HFF-Myc (cell line): ENCODE measurements around the gene TJP1.
"Not testable (repeated sequence)": the region's sequence is repeated elsewhere in the genome, so short reads cannot be mapped to it uniquely, and the experiment has no call there.

Experiments
- DNase-seq: peaks from one replicate; pipeline ENCODE4 v3.0.0-alpha.2; 2011; ENCODE audit warnings: low read depth; ENCODE audit errors: extremely low read depth
- H3K4me3 ChIP-seq: replicated peaks from 2 replicates; pipeline ENCODE4 v1.5.1; 2011; ENCODE audit warnings: low read depth, mild to moderate bottlenecking, control low read depth, low read length
- CTCF ChIP-seq: IDR thresholded peaks from 2 replicates; pipeline ENCODE4 v1.5.1; 2012; ENCODE audit warnings: mild to moderate bottlenecking, low read depth, low read length, control low read depth; ENCODE audit errors: missing control alignments

Gene TJP1

DNA sequence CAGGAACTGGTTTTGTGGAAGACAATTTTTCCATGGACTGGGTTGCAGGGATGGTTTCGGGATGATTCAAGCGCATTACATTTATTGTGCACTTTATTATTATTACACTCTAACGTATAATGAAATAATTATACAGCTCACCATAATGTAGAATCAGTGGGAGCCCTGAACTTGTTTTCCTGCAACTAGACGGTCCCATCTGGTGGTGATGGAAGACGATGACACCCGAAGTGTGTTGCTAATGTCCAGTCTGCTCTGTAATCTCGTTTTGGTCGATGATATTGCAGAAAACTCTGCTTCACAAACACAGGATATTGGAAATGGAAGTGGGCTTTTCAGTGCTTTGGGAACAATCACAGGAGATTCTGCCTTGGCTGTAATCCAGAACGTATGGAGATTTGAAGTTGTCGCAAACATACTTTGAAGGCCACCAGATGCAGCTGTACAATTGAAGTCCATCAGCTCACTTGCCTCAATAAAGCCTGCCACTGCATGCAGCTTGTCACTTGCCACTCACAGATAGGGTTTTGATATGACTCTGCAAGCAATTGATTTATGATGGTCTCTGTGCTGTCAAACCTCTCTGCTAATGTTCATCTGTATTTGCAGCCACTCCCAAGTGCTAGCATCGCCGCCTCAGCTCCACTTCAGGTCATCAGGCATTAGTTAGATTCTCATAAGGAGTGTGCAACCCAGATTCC, 141.7 kb downstream of the TJP1 start:
- no peak for TF ChIP-seq CTCF
- no peak for DNase-seq
- H3K4me3 ChIP-seq = no peak overlapping the region

- no peak overlapping the region for H3K4me3 ChIP-seq
- no peak for TF ChIP-seq CTCF
- no peak for DNase-seq
Observed at GRCh38 chr15:29678504-29679034, 143.7 kb downstream of the TJP1 start.

- DNase-seq = no peak
- no peak for TF ChIP-seq CTCF
Observed at GRCh38 chr15:29677871-29678461, 144.3 kb downstream of the TJP1 start.

DNA sequence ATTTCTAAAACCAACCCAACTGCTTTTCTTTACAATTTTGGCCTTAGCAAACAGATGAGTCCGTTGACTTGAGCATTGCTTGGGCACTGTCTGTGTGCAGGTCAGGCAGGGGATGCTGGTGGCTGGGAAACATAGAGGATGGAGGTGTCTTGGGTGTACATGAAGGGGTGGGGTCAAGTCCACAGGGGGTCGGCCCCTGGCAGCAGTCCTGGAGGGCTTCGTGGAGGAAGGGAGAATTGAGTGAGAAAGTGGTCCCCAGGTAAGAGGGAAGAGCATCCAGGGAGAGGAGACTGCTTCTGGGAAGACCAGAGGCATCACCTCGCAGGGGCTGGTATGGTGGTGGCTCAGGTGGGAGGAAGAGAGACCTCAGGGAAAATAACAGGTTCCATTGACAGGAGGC, 144.8 kb downstream of the TJP1 start:
- no peak overlapping the region for H3K4me3 ChIP-seq

More at GRCh38 chr15:29677871-29678461, 144.3 kb downstream of the TJP1 start:
- H3K4me3 ChIP-seq = no peak overlapping the region

GRCh38 chr15:29676961-29677402, 145.3 kb downstream of the TJP1 start:
- DNase-seq = no peak
- no peak overlapping the region for H3K4me3 ChIP-seq
- no peak for TF ChIP-seq CTCF

More for the DNA sequence above, 144.8 kb downstream of the TJP1 start:
- no peak for DNase-seq
- TF ChIP-seq CTCF = no peak

GRCh38 chr15:29676374-29676960, 145.8 kb downstream of the TJP1 start:
- not testable (repeated sequence) for H3K4me3 ChIP-seq, DNase-seq

GRCh38 chr15:29675791-29676301, 146.4 kb downstream of the TJP1 start:
- peak overlapping the region; percentile 57 for H3K4me3 ChIP-seq
- no peak for DNase-seq
- TF ChIP-seq CTCF = no peak
